ENCODE measurements around the gene SUPT3H. TPM values are rescaled to one million over a fixed set of nuclear protein-coding genes. Genes with fewer than 3 reads are reported as not detected.

Gene SUPT3H
- total RNA-seq, 2 experiments from 2014 or later = 8.7 to 9.0 TPM

DNA sequence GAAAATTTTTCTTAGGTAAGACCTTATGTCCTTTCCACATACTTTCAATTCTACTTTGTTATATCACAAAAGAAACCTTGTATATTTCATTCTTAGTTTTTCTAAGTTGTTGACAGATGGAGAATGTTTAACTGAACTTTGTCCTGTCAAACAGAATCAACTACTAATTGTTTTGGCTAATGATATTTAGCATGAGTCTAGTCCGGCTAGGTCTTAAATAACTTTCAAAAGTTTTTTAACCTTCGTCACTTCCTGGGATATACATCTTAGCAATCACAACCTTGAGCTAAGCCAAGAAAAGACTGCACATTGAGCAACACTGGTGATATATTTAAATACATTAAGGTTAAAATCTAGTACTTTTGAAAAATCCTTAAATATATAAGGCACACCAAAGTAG is 112.5 kb downstream of the SUPT3H start:
- POLR2A ChIA-PET = no interaction called here
- Mint-ChIP-seq H3K27ac (no peak overlapping the region), H3K36me3 (ENCODE audit: low read depth) (no peaks in the 10 kb centered on the region), H3K9me3 (peaks cover 4% of the 10 kb centered on the region), H3K4me3 (no peak overlapping the region), H3K27me3 (no peaks in the 10 kb centered on the region), H3K4me1 (no peaks in the 10 kb centered on the region)
- CTCF ChIA-PET = no interaction called here
- DNase-seq = no peak

DNA sequence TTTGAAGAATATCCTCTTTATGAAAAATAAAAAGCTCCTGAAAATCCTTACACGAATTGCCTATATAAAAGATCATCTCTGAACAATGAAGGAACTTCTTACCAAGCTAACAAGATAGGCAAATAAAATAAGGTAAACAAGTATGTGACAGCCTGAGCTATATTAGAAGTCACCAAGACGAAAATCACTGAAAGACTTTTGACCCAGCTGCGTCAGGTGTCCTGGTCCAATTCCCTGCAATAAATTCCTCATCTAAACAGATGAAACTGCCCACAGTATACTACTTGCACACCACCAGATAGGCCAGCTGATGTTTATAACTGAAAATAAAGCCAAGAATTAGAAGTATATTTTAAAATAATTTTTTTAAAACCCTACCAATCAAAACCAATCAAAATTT is 117.0 kb downstream of the SUPT3H start:
- H3K4me1 Mint-ChIP-seq = no peaks in the 10 kb centered on the region
- no peak overlapping the region for H3K4me3 Mint-ChIP-seq
- no peaks in the 10 kb centered on the region for H3K27me3 Mint-ChIP-seq
- CTCF ChIA-PET = interaction anchor here (0.7 kb wide), 1 partner anchor 75 kb away, joined by 3 read pairs; no protein-coding TSS in a partner anchor
- H3K36me3 Mint-ChIP-seq (ENCODE audit: low read depth) = no peaks in the 10 kb centered on the region
- peaks cover 4% of the 10 kb centered on the region for H3K9me3 Mint-ChIP-seq
- DNase-seq = no peak
- POLR2A ChIA-PET = no interaction called here
- H3K27ac Mint-ChIP-seq = no peak overlapping the region

DNA sequence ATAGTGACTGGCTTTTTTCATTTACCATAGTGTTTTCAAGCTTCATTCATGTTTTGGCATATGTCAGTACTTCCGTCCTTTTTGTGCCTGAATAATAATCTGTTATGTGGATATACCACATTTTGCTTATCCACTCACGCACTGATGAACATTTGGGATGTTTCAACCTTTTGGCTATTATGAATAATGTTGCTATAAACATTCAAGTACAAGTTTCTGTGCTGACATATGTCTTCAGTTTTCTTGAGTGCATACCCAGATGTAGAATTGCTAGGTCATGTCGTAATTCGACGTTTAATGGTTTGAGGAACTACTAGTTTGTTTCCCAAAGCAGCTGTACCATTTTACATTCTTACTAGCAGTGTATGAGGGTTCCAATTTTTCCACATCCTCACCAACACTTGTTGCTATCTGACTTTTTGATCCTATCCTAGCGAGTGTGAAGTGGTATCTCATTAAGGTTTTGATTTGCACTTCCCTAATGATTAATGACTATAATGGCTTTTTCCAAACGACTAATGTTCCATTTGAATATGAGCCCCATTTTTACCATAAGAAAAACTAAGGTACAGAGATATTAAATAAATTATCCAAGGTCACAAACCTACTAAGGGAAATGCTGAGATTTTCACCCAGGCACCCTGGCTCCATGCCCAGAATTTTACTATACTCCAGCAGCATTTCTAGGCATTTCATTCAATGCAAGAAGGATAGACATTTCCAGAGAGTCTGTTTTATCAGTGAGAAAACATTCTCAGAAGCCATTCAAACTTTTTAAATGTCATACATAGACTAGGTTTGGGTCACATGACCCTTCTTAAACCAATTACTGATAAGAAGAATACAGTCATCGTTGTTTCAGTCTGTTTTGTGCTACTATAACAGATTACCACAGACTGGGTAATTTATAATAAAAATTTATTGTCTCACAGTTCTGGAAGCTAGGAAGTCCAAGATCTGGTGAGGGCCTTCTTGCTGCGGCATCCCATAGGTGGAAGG is 120.7 kb downstream of the SUPT3H start:
- no peaks in the 10 kb centered on the region for H3K9me3 Mint-ChIP-seq
- H3K27ac Mint-ChIP-seq = no peak overlapping the region
- H3K27me3 Mint-ChIP-seq = no peaks in the 10 kb centered on the region
- H3K4me1 Mint-ChIP-seq = no peaks in the 10 kb centered on the region
- ChIA-PET CTCF (no interaction called here), POLR2A (no interaction called here)
- DNase-seq = no peak
- no peak overlapping the region for H3K4me3 Mint-ChIP-seq
- no peaks in the 10 kb centered on the region for H3K36me3 Mint-ChIP-seq (ENCODE audit: low read depth)

DNA sequence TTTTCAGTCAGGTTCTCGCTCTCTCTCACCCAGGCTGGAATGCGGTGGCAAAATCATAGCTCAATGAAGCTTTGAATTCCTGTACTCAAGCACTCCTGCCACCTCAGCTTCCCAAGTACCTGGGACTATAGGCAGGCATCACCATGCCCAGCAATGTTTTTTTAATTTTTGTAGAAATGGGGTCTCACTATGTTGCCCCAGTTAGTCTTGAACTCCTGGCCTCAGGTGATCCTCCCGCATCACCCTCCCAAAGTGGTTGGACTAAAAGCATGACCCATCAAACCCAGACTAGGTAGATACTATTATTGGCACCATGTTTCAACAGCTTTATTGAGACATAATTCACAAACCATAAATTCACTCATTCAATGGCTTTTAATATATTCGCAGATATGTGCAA is 122.3 kb downstream of the SUPT3H start:
- Mint-ChIP-seq H3K27me3 (no peaks in the 10 kb centered on the region), H3K36me3 (ENCODE audit: low read depth) (peaks cover 2% of the 10 kb centered on the region), H3K4me1 (peaks cover 4% of the 10 kb centered on the region), H3K27ac (no peak overlapping the region), H3K4me3 (no peak overlapping the region), H3K9me3 (no peaks in the 10 kb centered on the region)
- DNase-seq = no peak
- ChIA-PET CTCF (interaction anchor here (0.6 kb wide), 1 partner anchor 470 kb away, joined by 4 read pairs; no protein-coding TSS in a partner anchor), POLR2A (interaction anchor here (0.7 kb wide), 1 partner anchor 105 kb away, joined by 5 read pairs; no protein-coding TSS in a partner anchor)

DNA sequence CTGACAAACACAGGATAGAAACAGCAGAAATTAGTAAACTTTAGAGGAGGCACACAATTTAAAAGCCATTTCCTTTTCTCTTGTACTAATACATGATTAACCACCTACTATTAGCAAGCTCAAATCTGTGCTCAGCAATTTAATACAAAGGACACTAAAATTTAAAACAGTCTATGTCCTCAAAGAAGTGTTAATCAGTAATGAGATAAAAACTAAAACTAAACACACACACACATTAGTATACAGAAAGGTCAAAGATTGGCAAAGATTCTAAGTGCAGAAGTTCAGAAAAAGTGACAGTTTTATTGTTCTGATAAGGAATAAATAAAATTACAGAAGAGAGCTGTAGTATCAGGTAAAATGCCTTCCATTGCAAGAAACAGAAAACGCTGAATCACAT is 123.5 kb downstream of the SUPT3H start:
- Mint-ChIP-seq H3K36me3 (ENCODE audit: low read depth) (peaks cover 4% of the 10 kb centered on the region), H3K27me3 (no peaks in the 10 kb centered on the region), H3K4me3 (no peak overlapping the region), H3K9me3 (no peaks in the 10 kb centered on the region), H3K4me1 (peaks cover 6% of the 10 kb centered on the region), H3K27ac (no peak overlapping the region)
- POLR2A ChIA-PET = no interaction called here
- no peak for DNase-seq
- CTCF ChIA-PET = no interaction called here

DNA sequence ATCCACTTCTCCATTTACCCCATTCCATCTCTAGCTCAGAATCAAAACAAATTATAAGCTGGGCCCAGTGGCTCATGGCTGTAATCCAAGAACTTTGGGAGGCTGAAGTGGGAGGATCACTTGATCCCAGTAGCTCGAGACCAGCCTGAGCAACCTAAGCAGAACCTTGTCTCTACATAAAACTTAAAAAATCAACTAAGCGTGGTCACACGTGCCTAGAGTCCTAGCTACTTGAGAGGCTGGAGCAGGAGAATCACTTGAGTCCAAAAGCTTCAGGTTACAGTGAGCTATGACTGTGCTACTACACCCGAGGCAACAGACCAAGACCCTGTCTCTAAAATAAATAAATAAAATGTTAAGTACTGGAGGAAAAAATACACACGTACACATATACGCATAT is 124.3 kb downstream of the SUPT3H start:
- ChIA-PET CTCF (interaction anchor here (0.8 to 1.0 kb wide), 2 partner anchors 12 to 392 kb away, joined by 3 read pairs; no protein-coding TSS in a partner anchor), POLR2A (no interaction called here)
- Mint-ChIP-seq H3K36me3 (ENCODE audit: low read depth) (peaks cover 4% of the 10 kb centered on the region), H3K27ac (no peak overlapping the region), H3K4me1 (peaks cover 6% of the 10 kb centered on the region), H3K27me3 (no peaks in the 10 kb centered on the region), H3K4me3 (no peak overlapping the region), H3K9me3 (no peaks in the 10 kb centered on the region)
- no peak for DNase-seq

DNA sequence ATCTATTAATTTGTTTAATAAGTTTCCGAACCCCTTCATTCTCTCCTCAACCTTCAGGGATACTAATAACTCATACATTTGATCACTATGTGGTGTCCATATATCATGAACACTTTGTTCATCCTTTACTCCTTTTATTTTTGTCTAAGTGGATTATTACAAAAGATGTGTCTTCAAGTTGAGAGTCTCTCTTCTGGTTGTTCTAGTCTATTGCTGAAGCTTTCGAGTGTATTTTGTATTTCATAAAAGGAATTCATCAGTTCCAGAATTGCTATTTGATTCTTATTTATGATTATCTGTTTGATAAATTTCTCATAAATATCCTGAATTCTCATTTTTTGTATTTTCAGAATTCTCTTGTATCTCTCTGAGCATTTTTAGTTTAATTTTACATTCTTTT is 146.1 kb downstream of the SUPT3H start:
- Mint-ChIP-seq H3K27me3 (no peaks in the 10 kb centered on the region), H3K27ac (no peak overlapping the region), H3K36me3 (ENCODE audit: low read depth) (peaks cover 10% of the 10 kb centered on the region), H3K9me3 (peaks cover 36% of the 10 kb centered on the region), H3K4me1 (peaks cover 2% of the 10 kb centered on the region), H3K4me3 (no peak overlapping the region)
- POLR2A ChIA-PET = no interaction called here
- no peak for DNase-seq
- CTCF ChIA-PET = no interaction called here

DNA sequence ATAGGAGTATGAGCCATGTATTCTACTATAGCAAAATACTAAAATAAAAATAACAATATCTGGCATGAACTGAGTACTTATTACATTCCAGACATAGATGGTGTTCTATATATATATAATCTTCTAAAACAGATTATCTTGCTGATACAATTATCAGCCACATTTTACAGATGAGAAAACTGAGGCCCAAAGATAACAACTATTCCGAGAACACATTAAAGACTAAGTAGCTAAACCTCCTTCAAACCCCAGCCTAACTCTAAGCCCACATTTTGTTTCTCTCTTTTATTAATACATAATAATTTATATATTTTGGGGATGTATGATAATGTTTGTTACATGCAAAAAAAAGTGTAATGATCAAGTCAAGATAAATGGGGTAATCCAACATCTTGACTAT is 148.3 kb downstream of the SUPT3H start:
- no peak for DNase-seq
- H3K9me3 Mint-ChIP-seq = peaks cover 35% of the 10 kb centered on the region
- peaks cover 2% of the 10 kb centered on the region for H3K4me1 Mint-ChIP-seq
- H3K27ac Mint-ChIP-seq = no peak overlapping the region
- H3K4me3 Mint-ChIP-seq = no peak overlapping the region
- ChIA-PET POLR2A (no interaction called here), CTCF (no interaction called here)
- H3K27me3 Mint-ChIP-seq = no peaks in the 10 kb centered on the region
- H3K36me3 Mint-ChIP-seq (ENCODE audit: low read depth) = peaks cover 10% of the 10 kb centered on the region

DNA sequence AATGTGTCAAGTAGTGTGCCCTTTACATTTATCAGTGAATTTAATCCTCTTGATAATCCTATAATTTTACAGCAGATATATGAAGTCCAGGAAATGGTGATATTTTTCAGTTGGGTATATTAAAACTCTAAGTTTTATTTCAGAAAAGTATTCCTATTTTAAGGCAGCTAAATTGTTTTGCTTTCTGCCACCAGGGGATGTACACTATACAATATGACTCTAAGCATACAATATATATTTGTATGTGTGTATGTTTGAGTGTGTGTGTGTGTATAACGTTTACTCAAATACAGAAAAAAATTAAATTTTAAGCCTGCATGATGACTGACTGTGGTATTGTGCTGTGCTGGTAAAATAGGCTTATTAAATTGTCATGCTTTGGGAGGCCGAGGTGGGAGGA is 151.7 kb downstream of the SUPT3H start:
- H3K4me3 Mint-ChIP-seq = no peak overlapping the region
- no peak overlapping the region for H3K27ac Mint-ChIP-seq
- H3K9me3 Mint-ChIP-seq = peaks cover 10% of the 10 kb centered on the region
- ChIA-PET POLR2A (no interaction called here), CTCF (interaction anchor here (1.0 to 1.9 kb wide), 2 partner anchors 12 to 15 kb away, joined by 3 to 4 read pairs; no protein-coding TSS in a partner anchor)
- H3K36me3 Mint-ChIP-seq (ENCODE audit: low read depth) = peaks cover 2% of the 10 kb centered on the region
- peaks cover 2% of the 10 kb centered on the region for H3K4me1 Mint-ChIP-seq
- no peaks in the 10 kb centered on the region for H3K27me3 Mint-ChIP-seq
- no peak for DNase-seq

DNA sequence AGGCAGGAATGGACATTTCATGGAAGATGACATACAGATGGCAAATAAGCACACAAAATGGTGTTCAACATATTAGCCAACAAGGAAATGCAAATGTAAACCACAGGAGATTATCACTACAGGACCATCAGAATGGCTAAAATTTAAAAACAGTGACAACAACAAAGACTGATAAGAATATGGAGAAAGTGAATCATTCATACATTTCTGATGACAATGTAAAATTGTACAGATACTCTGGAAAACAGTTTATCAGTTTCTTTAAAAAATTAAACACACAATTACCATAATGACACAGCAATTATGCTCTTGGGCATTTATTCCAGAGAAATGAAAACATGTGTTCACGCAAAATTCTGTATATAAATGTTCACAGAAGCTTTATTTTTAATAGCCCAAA is 155.4 kb downstream of the SUPT3H start:
- Mint-ChIP-seq H3K9me3 (peaks cover 3% of the 10 kb centered on the region), H3K36me3 (ENCODE audit: low read depth) (peaks cover 4% of the 10 kb centered on the region), H3K27ac (no peak overlapping the region), H3K4me1 (no peaks in the 10 kb centered on the region), H3K4me3 (no peak overlapping the region), H3K27me3 (no peaks in the 10 kb centered on the region)
- CTCF ChIA-PET = interaction anchor here (0.6 kb wide), 1 partner anchor 747 kb away, joined by 3 read pairs; no protein-coding TSS in a partner anchor
- DNase-seq = no peak
- POLR2A ChIA-PET = no interaction called here

DNA sequence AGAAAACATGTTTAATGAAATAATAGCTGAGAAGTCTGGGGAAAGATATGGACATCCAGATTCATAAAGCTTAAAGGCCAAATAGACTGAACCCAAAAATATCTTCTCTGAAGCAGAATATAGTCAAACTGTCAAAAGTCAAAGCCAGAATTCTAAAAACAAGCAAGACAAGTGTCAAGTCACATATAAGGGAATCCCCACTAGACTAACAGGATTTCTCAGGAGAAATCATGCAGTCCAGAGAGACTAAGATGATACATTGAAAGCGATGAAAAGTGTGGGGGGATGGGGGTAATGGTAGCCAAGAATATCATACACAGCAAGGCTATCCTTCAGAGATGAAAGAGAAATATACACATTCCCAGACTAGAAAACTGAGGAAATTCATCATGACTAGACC is 162.0 kb downstream of the SUPT3H start:
- H3K27ac Mint-ChIP-seq = no peak overlapping the region
- CTCF ChIA-PET = no interaction called here

DNA sequence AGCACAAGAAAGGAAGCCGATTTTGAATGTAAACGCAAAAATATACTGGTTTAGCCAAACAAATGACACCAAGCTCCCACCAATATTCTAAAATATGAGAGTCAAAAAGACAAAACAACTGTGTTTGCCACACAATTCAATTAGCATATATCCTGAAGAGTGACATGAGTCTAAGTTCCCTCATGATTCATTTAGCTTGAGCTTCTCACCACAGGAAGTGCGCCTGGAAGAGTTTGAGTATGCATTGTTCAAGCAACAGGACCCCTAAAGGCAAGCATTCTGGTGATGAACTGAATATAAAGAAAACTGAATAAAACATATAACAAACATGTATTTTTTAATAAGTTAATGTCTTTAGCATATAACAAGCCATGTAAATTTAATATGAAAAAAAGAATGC is 164.8 kb downstream of the SUPT3H start:
- ChIA-PET CTCF (interaction anchor here (0.7 kb wide), 1 partner anchor 77 kb away, joined by 3 read pairs; no protein-coding TSS in a partner anchor), POLR2A (no interaction called here)
- Mint-ChIP-seq H3K4me1 (peaks cover 9% of the 10 kb centered on the region), H3K36me3 (ENCODE audit: low read depth) (peaks cover 28% of the 10 kb centered on the region), H3K9me3 (peaks cover 35% of the 10 kb centered on the region), H3K4me3 (no peak overlapping the region), H3K27me3 (no peaks in the 10 kb centered on the region), H3K27ac (no peak overlapping the region)
- DNase-seq = no peak

More for the DNA sequence above, 162.0 kb downstream of the SUPT3H start:
- POLR2A ChIA-PET = no interaction called here
- DNase-seq = no peak
- Mint-ChIP-seq H3K36me3 (ENCODE audit: low read depth) (peaks cover 21% of the 10 kb centered on the region), H3K9me3 (peaks cover 24% of the 10 kb centered on the region), H3K4me3 (no peak overlapping the region), H3K4me1 (peaks cover 9% of the 10 kb centered on the region), H3K27me3 (no peaks in the 10 kb centered on the region)

DNA sequence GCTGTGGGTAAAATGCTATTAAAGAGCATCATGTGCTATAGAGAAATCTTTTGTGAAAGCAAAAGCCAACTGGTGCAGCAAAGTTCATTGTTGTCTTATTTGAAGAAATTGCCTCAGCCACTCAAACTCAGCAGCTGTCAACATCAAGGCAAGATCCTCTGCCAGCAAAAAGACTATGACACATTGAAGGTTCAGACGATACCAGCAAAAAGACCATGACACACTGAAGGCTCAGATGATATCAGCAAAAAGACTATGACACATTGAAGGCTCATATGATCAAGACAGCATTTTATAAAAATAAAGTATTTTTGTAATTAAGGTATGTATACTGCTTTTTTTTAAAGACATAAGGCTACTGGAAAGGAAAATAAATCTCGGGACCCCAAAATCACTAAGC is 168.0 kb downstream of the SUPT3H start:
- H3K9me3 Mint-ChIP-seq = peaks cover 30% of the 10 kb centered on the region
- H3K36me3 Mint-ChIP-seq (ENCODE audit: low read depth) = peaks cover 21% of the 10 kb centered on the region
- DNase-seq = no peak
- no peaks in the 10 kb centered on the region for H3K27me3 Mint-ChIP-seq
- H3K4me1 Mint-ChIP-seq = peaks cover 15% of the 10 kb centered on the region
- no peak overlapping the region for H3K4me3 Mint-ChIP-seq
- CTCF ChIA-PET = no interaction called here
- POLR2A ChIA-PET = no interaction called here
- no peak overlapping the region for H3K27ac Mint-ChIP-seq
